GM12892 (cell line): ENCODE measurements around the gene LTA.

Experiments
- POLR2AphosphoS5 ChIP-seq: IDR thresholded peaks from 2 replicates; pipeline ENCODE4 v1.6.1; 2011; ENCODE audit warnings: low read depth, low read length, control low read depth
- TAF1 ChIP-seq: IDR thresholded peaks from 2 replicates; pipeline ENCODE4 v1.6.1; 2011; ENCODE audit warnings: low read depth, mild to moderate bottlenecking, control low read depth, low read length, borderline replicate concordance

DNA sequence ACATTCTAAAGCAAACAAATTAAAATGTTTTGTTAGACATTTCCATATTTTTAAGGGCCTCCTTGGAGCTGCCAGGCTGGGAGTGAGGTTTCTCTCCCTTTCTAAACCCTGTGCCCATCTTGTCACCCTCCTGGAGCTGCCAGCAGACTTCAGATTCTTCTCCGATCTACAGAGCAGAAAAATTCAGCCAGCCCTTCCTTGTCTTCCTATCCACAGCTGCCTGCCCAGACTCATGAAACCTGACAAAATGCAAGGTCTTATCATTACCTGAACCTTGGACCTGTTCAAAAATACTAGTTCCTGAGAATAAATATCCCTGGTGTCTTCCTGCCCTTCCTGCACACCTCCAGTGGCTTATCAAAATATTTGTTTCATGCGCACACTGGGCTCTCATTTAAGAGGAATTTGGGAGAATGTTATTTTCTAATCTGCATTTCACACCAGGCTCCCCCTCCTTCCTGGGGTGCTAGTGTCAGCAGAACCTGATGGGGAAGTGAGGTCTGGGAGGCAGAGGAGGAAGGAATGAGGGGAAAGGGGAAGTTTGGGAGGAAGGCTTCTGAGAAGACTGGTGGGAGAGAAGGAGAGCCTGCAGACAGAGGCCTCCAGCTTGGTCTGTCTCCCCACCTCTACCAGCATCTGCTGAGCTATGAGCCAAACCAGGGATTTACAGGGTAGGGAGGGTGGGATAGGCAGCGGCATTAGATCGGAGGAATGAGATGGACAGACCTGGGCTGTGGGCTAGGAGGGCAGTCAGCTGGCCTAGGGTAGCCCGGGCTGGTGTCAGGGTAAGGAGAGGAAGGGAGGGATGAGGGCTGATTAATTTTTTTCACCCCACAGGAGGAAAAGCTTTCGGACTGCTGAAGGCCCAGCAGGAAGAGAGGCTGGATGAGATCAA lies 42.8 kb downstream of the LTA start, which contains the start of gene AIF1:
- TF ChIP-seq TAF1: no peak
- TF ChIP-seq POLR2AphosphoS5: no peak
